SK-N-SH treated with all-trans-retinoic acid at 6 μM for 48 hours (cell line): ENCODE measurements around the gene ADD1.

Experiments used
- ARNTL ChIP-seq: fragments of 450-650 bp; formaldehyde crosslinking; IDR thresholded peaks from 2 replicates; pipeline ENCODE4 v1.5.0; 2020; ENCODE audit warnings: low read depth, mild to moderate bottlenecking, moderate library complexity, borderline replicate concordance
- BACH2 ChIP-seq: fragments of 250-450 bp; sonication (Bioruptor Pico); IDR thresholded peaks from 2 replicates; pipeline ENCODE4 v1.9.0; 2021; ENCODE audit warnings: mild to moderate bottlenecking, borderline replicate concordance
- OSR1 ChIP-seq: fragments of 250-450 bp; sonication (Bioruptor Pico); IDR thresholded peaks from 2 replicates; pipeline ENCODE4 v1.8.0; 2022; ENCODE audit warnings: moderate library complexity, mild to moderate bottlenecking, inconsistent platforms
- PPARA ChIP-seq: fragments of 250-450 bp; sonication (Bioruptor Pico); IDR thresholded peaks from 2 replicates; pipeline ENCODE4 v1.5.0; 2020; ENCODE audit warnings: mild to moderate bottlenecking, borderline replicate concordance
- RARB ChIP-seq: fragments of 250-450 bp; sonication (Bioruptor Pico); IDR thresholded peaks from 2 replicates; pipeline ENCODE4 v1.8.0; 2021; ENCODE audit warnings: mild to moderate bottlenecking, moderate library complexity
- SNAI2 ChIP-seq: fragments of 250-450 bp; sonication (Bioruptor Pico); IDR thresholded peaks from 2 replicates; pipeline ENCODE4 v1.5.0; 2020; ENCODE audit warnings: mild to moderate bottlenecking, moderate library complexity
- TCF4 ChIP-seq: fragments of 250-450 bp; sonication (Bioruptor Pico); IDR thresholded peaks from 2 replicates; pipeline ENCODE4 v1.8.0; 2021; ENCODE audit warnings: mild to moderate bottlenecking, moderate library complexity, borderline replicate concordance
- TOX ChIP-seq: fragments of 250-450 bp; sonication (Bioruptor Pico); IDR thresholded peaks from 2 replicates; pipeline ENCODE4 v1.8.0; 2021; ENCODE audit warnings: mild to moderate bottlenecking, moderate library complexity, borderline replicate concordance
- ZFP3 ChIP-seq: fragments of 250-450 bp; sonication (Bioruptor Pico); IDR thresholded peaks from 2 replicates; pipeline ENCODE4 v1.5.0; 2020; ENCODE audit warnings: mild to moderate bottlenecking, moderate library complexity
- TF ChIP-seq, protein P1 (sequence below): fragments of 250-450 bp; sonication (Bioruptor Pico); IDR thresholded peaks from 2 replicates; pipeline ENCODE4 v1.5.1; 2021; ENCODE audit warnings: mild to moderate bottlenecking, moderate library complexity
- TF ChIP-seq, protein P2 (sequence below): fragments of 250-450 bp; sonication (Bioruptor Pico); IDR thresholded peaks from 2 replicates; pipeline ENCODE4 v1.8.0; 2020; ENCODE audit warnings: mild to moderate bottlenecking, moderate library complexity, borderline replicate concordance
- TF ChIP-seq, protein P3 (sequence below): fragments of 250-450 bp; sonication (Bioruptor Pico); IDR thresholded peaks from 2 replicates; pipeline ENCODE4 v1.5.1; 2020; ENCODE audit warnings: low read depth, mild to moderate bottlenecking, moderate library complexity

DNA sequence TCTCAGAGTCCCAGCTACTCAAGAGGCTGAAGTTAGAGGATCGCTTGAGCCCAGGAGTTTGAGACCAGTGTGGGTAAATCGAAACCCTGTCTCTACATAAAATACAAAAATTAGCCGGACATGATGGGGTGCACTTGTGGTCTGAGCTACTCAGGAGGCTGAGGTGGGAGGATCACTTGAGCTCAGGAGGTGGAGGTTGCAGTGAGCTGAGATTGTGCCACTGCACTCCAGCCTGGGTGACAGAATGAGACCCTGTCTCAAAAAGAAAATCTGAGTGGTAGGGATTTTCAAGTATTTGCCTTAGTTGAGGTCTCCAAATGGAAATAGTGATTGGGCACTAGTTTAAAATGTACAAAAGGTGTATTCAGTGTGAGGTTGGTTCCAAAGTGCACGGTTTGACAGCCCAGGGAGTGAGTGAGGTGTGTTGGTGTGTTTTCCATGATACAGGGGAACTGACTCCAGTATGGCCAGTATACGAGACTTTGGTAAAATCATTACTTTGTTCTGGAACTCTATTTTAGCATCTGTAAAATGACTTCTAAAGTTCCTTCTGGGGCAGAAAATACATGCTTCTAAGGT is 13.8 kb downstream of the ADD1 start:
- no peak for TF ChIP-seq ARNTL
- TF ChIP-seq RARB (CRISPR knock-in tag) = no peak
- TF ChIP-seq, protein P1, sequence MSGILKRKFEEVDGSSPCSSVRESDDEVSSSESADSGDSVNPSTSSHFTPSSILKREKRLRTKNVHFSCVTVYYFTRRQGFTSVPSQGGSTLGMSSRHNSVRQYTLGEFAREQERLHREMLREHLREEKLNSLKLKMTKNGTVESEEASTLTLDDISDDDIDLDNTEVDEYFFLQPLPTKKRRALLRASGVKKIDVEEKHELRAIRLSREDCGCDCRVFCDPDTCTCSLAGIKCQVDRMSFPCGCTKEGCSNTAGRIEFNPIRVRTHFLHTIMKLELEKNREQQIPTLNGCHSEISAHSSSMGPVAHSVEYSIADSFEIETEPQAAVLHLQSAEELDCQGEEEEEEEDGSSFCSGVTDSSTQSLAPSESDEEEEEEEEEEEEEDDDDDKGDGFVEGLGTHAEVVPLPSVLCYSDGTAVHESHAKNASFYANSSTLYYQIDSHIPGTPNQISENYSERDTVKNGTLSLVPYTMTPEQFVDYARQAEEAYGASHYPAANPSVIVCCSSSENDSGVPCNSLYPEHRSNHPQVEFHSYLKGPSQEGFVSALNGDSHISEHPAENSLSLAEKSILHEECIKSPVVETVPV = no peak
- TF ChIP-seq TCF4 (CRISPR knock-in tag) = no peak
- TF ChIP-seq, protein P2, sequence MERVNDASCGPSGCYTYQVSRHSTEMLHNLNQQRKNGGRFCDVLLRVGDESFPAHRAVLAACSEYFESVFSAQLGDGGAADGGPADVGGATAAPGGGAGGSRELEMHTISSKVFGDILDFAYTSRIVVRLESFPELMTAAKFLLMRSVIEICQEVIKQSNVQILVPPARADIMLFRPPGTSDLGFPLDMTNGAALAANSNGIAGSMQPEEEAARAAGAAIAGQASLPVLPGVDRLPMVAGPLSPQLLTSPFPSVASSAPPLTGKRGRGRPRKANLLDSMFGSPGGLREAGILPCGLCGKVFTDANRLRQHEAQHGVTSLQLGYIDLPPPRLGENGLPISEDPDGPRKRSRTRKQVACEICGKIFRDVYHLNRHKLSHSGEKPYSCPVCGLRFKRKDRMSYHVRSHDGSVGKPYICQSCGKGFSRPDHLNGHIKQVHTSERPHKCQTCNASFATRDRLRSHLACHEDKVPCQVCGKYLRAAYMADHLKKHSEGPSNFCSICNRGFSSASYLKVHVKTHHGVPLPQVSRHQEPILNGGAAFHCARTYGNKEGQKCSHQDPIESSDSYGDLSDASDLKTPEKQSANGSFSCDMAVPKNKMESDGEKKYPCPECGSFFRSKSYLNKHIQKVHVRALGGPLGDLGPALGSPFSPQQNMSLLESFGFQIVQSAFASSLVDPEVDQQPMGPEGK (CRISPR knock-in tag) = no peak
- TF ChIP-seq, protein P3, sequence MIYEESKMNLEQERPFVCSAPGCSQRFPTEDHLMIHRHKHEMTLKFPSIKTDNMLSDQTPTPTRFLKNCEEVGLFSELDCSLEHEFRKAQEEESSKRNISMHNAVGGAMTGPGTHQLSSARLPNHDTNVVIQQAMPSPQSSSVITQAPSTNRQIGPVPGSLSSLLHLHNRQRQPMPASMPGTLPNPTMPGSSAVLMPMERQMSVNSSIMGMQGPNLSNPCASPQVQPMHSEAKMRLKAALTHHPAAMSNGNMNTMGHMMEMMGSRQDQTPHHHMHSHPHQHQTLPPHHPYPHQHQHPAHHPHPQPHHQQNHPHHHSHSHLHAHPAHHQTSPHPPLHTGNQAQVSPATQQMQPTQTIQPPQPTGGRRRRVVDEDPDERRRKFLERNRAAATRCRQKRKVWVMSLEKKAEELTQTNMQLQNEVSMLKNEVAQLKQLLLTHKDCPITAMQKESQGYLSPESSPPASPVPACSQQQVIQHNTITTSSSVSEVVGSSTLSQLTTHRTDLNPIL (CRISPR knock-in tag) = no peak
- TF ChIP-seq BACH2 (CRISPR knock-in tag) = no peak
- TF ChIP-seq OSR1 (CRISPR knock-in tag) = no peak
- TF ChIP-seq SNAI2 = no peak
- TF ChIP-seq PPARA (CRISPR knock-in tag) = no peak
- no peak for TF ChIP-seq TOX (CRISPR knock-in tag)
- TF ChIP-seq ZFP3 (CRISPR knock-in tag) = no peak
